Cardiac fibroblast (primary cell): Measurements from ENCODE around the gene SCUBE2.
A peak's percentile ranks its signal among the peaks of the same experiment; 100 is the strongest.

ENCODE experiments used
- DNase-seq, 2 donors: peaks; one replicate each; pipeline versions ENCODE4 v3.0.0 to v3.0.0-alpha.2; 2010; ENCODE audit warnings: low read depth in 2 of 2
- H3K4me3 ChIP-seq, 2 donors: replicated peaks in 1 of 2; 1 replicate in 1 of 2; 2 replicates in 1 of 2; pipeline ENCODE4 v1.5.1; 2011; ENCODE audit warnings: low read depth in 2 of 2, low read length in 2 of 2, mild to moderate bottlenecking in 2 of 2, moderate library complexity in 1 of 2
- TF ChIP-seq, protein P1 (sequence below): IDR thresholded peaks from one replicate; pipeline ENCODE4 v1.5.1; 2011; ENCODE audit warnings: low read depth, mild to moderate bottlenecking, low read length, inconsistent platforms

The SCUBE2 gene

DNA sequence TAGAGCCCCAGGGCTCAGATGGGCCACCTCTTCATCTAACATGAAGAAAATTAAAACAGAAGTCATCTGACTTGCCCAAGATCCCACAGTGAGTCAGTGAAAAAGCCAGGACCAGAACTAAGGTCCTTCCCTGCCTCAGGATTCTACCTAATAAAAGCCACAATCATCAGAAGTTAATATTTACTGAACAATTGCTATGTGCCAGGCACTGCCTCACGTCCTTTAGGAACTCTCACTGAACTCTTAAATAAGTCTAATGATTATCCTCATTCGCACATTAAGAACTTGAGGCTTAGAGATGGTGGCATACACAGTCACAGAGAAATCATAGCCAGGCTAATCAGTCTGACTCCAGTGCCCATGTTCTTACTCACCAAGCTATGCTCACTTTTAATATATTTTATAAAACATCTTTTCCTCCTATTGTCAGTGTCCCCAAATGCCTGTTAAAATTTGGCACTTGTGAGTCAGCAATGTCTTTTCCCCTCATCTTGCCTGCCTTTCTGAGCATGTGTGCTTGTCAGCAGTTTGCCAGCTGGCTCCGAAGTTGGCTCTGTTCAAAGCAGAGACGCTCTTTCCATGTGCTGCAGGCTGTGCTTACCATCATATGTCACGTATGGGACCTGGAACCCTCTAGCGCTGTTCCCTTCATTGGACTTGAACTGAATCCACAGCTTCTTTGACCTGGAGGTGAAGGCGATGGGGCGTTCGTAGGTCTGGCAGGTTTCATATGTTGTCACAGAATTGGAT, 66.1 kb downstream of the SCUBE2 start:
- H3K4me3 ChIP-seq = no peak overlapping the region
- TF ChIP-seq, protein P1, sequence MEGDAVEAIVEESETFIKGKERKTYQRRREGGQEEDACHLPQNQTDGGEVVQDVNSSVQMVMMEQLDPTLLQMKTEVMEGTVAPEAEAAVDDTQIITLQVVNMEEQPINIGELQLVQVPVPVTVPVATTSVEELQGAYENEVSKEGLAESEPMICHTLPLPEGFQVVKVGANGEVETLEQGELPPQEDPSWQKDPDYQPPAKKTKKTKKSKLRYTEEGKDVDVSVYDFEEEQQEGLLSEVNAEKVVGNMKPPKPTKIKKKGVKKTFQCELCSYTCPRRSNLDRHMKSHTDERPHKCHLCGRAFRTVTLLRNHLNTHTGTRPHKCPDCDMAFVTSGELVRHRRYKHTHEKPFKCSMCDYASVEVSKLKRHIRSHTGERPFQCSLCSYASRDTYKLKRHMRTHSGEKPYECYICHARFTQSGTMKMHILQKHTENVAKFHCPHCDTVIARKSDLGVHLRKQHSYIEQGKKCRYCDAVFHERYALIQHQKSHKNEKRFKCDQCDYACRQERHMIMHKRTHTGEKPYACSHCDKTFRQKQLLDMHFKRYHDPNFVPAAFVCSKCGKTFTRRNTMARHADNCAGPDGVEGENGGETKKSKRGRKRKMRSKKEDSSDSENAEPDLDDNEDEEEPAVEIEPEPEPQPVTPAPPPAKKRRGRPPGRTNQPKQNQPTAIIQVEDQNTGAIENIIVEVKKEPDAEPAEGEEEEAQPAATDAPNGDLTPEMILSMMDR = no peak
- no peak for DNase-seq

DNA sequence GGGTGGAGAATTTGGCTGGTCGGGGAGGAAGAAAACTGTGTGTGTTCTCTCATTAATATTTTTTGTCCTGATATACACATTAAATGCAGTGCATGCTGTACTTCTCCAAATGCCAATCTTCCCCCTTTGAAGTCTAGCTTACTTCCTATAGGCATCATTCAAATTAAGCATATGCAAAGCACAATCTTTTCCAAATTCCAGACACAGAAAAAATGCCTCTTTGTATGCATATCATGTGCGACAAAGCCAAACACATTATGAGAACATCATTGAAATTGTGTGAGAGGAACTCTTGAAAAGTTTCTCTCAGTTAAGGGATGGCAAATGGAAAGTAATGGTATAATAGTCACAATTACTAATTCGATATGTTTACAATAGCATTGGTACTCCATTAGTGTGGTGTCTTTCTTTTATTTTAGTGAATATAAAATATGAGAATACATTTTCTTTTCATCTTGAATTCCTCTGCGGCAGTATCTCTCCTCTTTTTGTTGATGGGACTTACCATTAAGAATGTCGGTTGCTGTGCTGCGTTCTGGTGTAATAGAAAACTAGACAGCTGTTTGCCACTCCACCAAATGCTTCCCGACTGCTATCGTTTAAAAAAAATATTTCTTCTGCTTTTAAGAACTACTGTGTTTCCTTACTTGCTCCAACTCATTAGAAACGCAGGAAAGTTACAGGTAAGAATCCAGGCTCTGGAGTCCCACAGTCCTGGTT, 68.3 kb downstream of the SCUBE2 start:
- H3K4me3 ChIP-seq = no peak overlapping the region
- no peak for DNase-seq
- TF ChIP-seq, protein P1 = no peak

DNA sequence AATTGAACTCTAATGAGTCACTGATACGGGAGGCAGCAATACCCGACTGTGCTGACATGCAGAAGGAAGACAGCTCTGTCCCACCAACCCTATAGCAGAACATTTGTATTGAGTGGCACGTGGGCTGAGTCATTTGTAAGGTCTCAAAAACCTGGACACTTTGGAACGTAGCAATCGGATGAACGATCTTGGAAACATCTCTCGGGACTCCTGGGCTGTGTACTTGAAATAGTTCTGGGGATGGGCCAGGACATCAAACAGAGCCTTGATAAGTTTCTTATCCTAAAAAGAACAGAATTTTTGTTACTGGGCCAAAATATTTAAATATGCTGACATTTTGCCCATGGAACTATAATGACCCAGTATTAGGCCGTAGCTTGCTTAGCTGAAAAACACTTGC, 70.5 kb downstream of the SCUBE2 start:
- DNase-seq = peak; percentile 6 to 49
- no peak overlapping the region for H3K4me3 ChIP-seq
- TF ChIP-seq, protein P1 = no peak

DNA sequence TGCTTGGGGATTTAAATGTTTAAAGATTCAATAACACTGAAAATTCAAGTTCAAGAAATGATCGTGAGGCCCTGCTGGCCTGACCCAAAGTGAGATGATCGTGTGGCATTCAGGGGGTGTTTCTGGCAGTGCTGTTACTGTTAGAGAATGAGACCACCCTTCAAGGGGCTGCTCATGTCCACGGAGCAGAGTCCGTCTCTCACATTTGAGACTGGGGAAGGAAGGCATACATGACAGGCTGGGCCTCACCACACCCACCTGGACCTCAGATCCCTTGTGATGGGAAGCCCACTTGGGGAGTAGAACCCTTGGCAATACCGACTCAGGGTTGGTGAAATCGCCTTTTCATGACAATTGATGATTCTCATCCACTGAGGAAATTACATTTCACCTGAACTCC, 71.5 kb downstream of the SCUBE2 start:
- no peak for DNase-seq
- H3K4me3 ChIP-seq = no peak overlapping the region

DNA sequence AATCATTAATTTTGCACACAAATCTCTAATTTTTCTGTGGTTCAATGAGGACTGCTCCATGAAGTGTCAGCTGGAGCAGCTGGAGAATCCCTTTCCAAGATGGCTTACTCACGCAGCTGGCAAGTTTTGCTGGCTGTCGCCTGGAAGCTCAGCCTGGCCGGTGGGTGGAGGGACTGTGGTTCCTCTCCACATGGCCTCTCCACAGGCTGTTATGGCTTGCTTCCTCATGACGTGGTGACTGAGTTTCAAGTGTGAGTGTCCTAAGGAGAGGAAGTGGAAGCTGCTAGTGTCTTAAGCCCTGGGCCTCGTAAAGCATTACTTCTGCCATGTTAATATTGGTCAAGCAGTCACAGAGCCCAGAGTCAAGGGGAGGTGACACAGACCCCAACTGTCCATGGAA, 73.6 kb downstream of the SCUBE2 start:
- H3K4me3 ChIP-seq = no peak overlapping the region
- TF ChIP-seq, protein P1 = no peak
- DNase-seq = peak; percentile 19 to 22

More for the DNA sequence above, 71.5 kb downstream of the SCUBE2 start:
- TF ChIP-seq, protein P1 = no peak

DNA sequence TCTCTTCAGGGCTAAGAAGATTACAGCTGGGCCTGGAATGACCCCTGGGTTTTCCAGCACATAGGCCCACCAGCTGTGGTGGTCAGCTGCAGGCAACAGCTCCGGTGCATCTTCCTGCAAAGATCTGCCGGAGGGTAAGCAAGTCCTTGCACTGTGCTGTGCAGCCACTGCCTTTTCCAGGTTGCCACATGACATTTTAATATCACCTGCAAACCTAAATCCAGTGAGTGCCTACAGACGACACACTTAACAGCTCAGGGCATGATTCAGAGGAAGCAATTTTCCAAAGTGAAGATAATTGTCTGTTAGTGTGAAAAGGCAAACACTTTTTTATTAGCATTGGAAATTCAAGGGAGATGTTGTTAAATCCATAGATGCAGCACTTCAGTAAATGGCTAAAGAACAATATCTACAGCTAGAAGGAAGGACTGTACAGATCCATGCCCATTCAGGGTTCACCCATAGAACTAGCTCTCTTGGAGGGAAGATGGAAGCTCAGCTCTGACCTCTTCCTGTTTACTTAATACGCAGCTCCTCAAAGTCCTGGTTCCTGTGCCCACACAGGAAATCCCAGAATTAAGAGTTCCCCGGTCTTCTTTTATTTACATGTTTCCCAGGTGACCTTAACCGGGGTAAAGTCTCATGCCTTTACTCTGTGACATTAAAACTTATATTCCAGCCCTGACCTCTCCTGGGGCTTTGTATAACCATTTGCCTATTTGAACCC, 74.3 kb downstream of the SCUBE2 start:
- DNase-seq = peak in 1 of 2 donors; percentile 5
- TF ChIP-seq, protein P1 = no peak
- H3K4me3 ChIP-seq = no peak overlapping the region
